DND-41 (cell line): ENCODE data around the gene SLC27A2.
"Not testable (repeated sequence)": the region's sequence is repeated elsewhere in the genome, so short reads cannot be mapped to it uniquely, and the experiment has no call there.

Experiments
- ATAC-seq: fragments of 200-7000 bp; cut with Tn5 transposase; 3 replicates; pipeline ENCODE4 v1.9.1; 2021; ENCODE audit warnings: low read depth; ENCODE audit not compliant: insufficient read depth
- DNase-seq: peaks from one replicate; pipeline ENCODE4 v3.0.0-alpha.2; 2020
- H2AFZ ChIP-seq: 2 replicates; pipeline ENCODE4 v1.6.0; 2012; ENCODE audit warnings: low read depth, low read length
- H3K27ac ChIP-seq: 2 replicates; pipeline ENCODE4 v1.5.1; 2012; ENCODE audit warnings: low read length, inconsistent platforms
- H3K27me3 ChIP-seq: fragments of 200-600 bp; sonication (generic); 2 replicates; pipeline ENCODE4 v1.6.0; 2012; ENCODE audit warnings: low read length, mild to moderate bottlenecking, inconsistent platforms; ENCODE audit not compliant: insufficient read depth, poor library complexity
- H3K36me3 ChIP-seq: 2 replicates; pipeline ENCODE4 v1.5.1; 2012; ENCODE audit warnings: low read length, inconsistent platforms; ENCODE audit not compliant: insufficient read depth
- H3K4me1 ChIP-seq: 2 replicates; pipeline ENCODE4 v1.5.1; 2012; ENCODE audit warnings: mild to moderate bottlenecking, low read length; ENCODE audit not compliant: insufficient read depth
- H3K4me2 ChIP-seq: 2 replicates; pipeline ENCODE4 v1.6.0; 2012; ENCODE audit warnings: mild to moderate bottlenecking, moderate library complexity, low read length, inconsistent platforms; ENCODE audit not compliant: insufficient read depth
- H3K4me3 ChIP-seq, 2 experiments: fragments of 200-600 bp in 1 of 2; shearing (Covaris generic) in 1 of 2; 2 replicates each; pipeline ENCODE4 v1.5.1; 2012 to 2016; ENCODE audit warnings: inconsistent platforms in 2 of 2, low read length in 2 of 2, mild to moderate bottlenecking in 2 of 2, low read depth in 1 of 2, moderate library complexity in 1 of 2
- H3K79me2 ChIP-seq: 2 replicates; pipeline ENCODE4 v1.6.0; 2012; ENCODE audit warnings: low read length, inconsistent platforms; ENCODE audit not compliant: insufficient read depth
- H3K9ac ChIP-seq: 2 replicates; pipeline ENCODE4 v1.6.0; 2012; ENCODE audit warnings: low read depth, mild to moderate bottlenecking, inconsistent platforms, low read length, moderate library complexity
- H3K9me3 ChIP-seq: 2 replicates; pipeline ENCODE4 v1.5.1; 2012; ENCODE audit warnings: low read length, moderate library complexity, mild to moderate bottlenecking, inconsistent platforms; ENCODE audit not compliant: insufficient read depth, severe bottlenecking
- H4K20me1 ChIP-seq: 2 replicates; pipeline ENCODE4 v1.6.0; 2012; ENCODE audit warnings: low read length; ENCODE audit not compliant: insufficient read depth
- CTCF ChIP-seq: IDR thresholded peaks from 2 replicates; pipeline ENCODE4 v1.5.1; 2012; ENCODE audit warnings: borderline replicate concordance, low read length, moderate library complexity, mild to moderate bottlenecking; ENCODE audit not compliant: poor library complexity, severe bottlenecking; ENCODE audit errors: extremely low read depth
- EZH2 ChIP-seq: IDR thresholded peaks from 3 replicates; pipeline ENCODE4 v1.6.1; 2012; ENCODE audit warnings: borderline replicate concordance, low read depth, mild to moderate bottlenecking, moderate library complexity, low read length, inconsistent platforms; ENCODE audit not compliant: severe bottlenecking

SLC27A2 gene

GRCh38 chr15:50181969-50182218 is at the start of gene SLC27A2:
TSS of gene SLC27A2 (plus strand) at chr15:50182196. CDS start at chr15:50182428, 232 bp downstream.
- H3K36me3 ChIP-seq, result no peaks in the 10 kb centered on the region
- H3K27ac ChIP-seq, result no peak within 1 kb of the TSS
- no peak within 1 kb of the TSS for H3K9ac ChIP-seq
- TF ChIP-seq CTCF (no peak), EZH2 (no peak)
- no peaks in the 10 kb centered on the region for H3K27me3 ChIP-seq
- no peaks in the 10 kb centered on the region for H3K79me2 ChIP-seq
- no peak for ATAC-seq
- no peak within 1 kb of the TSS for H3K4me3 ChIP-seq
- DNase-seq, result no peak
- H3K9me3 ChIP-seq, result no peaks in the 10 kb centered on the region
- no peaks in the 10 kb centered on the region for H4K20me1 ChIP-seq
- no peak within 1 kb of the TSS for H2AFZ ChIP-seq
- no peaks in the 10 kb centered on the region for H3K4me1 ChIP-seq
- H3K4me2 ChIP-seq, result no peak within 1 kb of the TSS

- not testable (repeated sequence) for H3K4me2 ChIP-seq, H3K9ac ChIP-seq, H3K4me1 ChIP-seq, H3K9me3 ChIP-seq, H4K20me1 ChIP-seq, H3K27me3 ChIP-seq, H3K4me3 ChIP-seq, H2AFZ ChIP-seq, H3K36me3 ChIP-seq, H3K79me2 ChIP-seq, DNase-seq, ATAC-seq, H3K27ac ChIP-seq
These were observed 49.6 kb upstream of the SLC27A2 start for GRCh38 chr15:50132251-50132984.

GRCh38 chr15:50134524-50135024 is 47.4 kb upstream of the SLC27A2 start:
- DNase-seq, result no peak
- no peak overlapping the region for H3K4me2 ChIP-seq
- H3K4me1 ChIP-seq, result no peaks in the 10 kb centered on the region
- H3K36me3 ChIP-seq, result no peaks in the 10 kb centered on the region
- H3K9ac ChIP-seq, result no peak overlapping the region
- no peak overlapping the region for H3K4me3 ChIP-seq
- H3K79me2 ChIP-seq, result no peaks in the 10 kb centered on the region
- no peaks in the 10 kb centered on the region for H3K9me3 ChIP-seq
- TF ChIP-seq EZH2 (no peak), CTCF (no peak)
- no peak overlapping the region for H3K27ac ChIP-seq
- H4K20me1 ChIP-seq, result no peaks in the 10 kb centered on the region
- H2AFZ ChIP-seq, result no peak overlapping the region
- no peak for ATAC-seq
- H3K27me3 ChIP-seq, result no peaks in the 10 kb centered on the region

GRCh38 chr15:50135031-50135551 is 46.9 kb upstream of the SLC27A2 start:
- no peak for ATAC-seq

More at GRCh38 chr15:50135031-50135551, 46.9 kb upstream of the SLC27A2 start:
- H3K9ac ChIP-seq, result no peak overlapping the region
- no peaks in the 10 kb centered on the region for H4K20me1 ChIP-seq
- H3K27me3 ChIP-seq, result no peaks in the 10 kb centered on the region
- H3K4me2 ChIP-seq, result no peak overlapping the region
- H3K27ac ChIP-seq, result no peak overlapping the region
- no peak overlapping the region for H2AFZ ChIP-seq
- no peak for TF ChIP-seq CTCF
- no peak for TF ChIP-seq EZH2
- no peaks in the 10 kb centered on the region for H3K4me1 ChIP-seq
- DNase-seq, result no peak
- no peaks in the 10 kb centered on the region for H3K9me3 ChIP-seq
- no peaks in the 10 kb centered on the region for H3K79me2 ChIP-seq
- no peaks in the 10 kb centered on the region for H3K36me3 ChIP-seq
- H3K4me3 ChIP-seq, result no peak overlapping the region
